Suprapubic skin (tissue), 4 donors: ENCODE results near the gene SH3RF1.

Experiments used
- CTCF ChIP-seq, 2 donors: fragments of 200-600 bp in 1 of 2; fragments of 450-650 bp in 1 of 2; sonication (generic) in 1 of 2; IDR thresholded peaks; one replicate each; pipeline ENCODE4 v1.5.1; 2016 to 2019; ENCODE audit warnings: antibody characterized with exemption in 2 of 2, mild to moderate bottlenecking in 1 of 2, moderate library complexity in 1 of 2
- EP300 ChIP-seq: sonication (generic); formaldehyde crosslinking; IDR thresholded peaks from one replicate; pipeline ENCODE4 v1.6.1; 2017; ENCODE audit warnings: antibody characterized with exemption
- POLR2A ChIP-seq, 2 donors: fragments of 450-650 bp; IDR thresholded peaks; one replicate each; pipeline ENCODE4 v1.6.1; 2017; ENCODE audit warnings: antibody characterized with exemption in 2 of 2, mild to moderate bottlenecking in 2 of 2, moderate library complexity in 2 of 2
- POLR2AphosphoS5 ChIP-seq, 3 donors: sonication (generic); formaldehyde crosslinking; IDR thresholded peaks; one replicate each; pipeline ENCODE4 v1.6.1; 2017; ENCODE audit warnings: antibody characterized with exemption in 3 of 3

GRCh38 chr4:169246957-169247396 is 23.8 kb downstream of the SH3RF1 start:
- TF ChIP-seq POLR2AphosphoS5 (IDR thresholded peaks at IDR 0.05) (no peak), CTCF (IDR thresholded peaks at IDR 0.05) (no peak), POLR2A (IDR thresholded peaks at IDR 0.05) (no peak), EP300 (no peak)
